Jurkat, Clone E6-1 (cell line): Measurements from ENCODE around the gene ASIP. TPM values are rescaled to one million over a fixed set of nuclear protein-coding genes. Genes with fewer than 3 reads are reported as not detected.
"Not testable (repeated sequence)": the region's sequence is repeated elsewhere in the genome, so short reads cannot be mapped to it uniquely, and the experiment has no call there.

Experiments used
- DNase-seq: peaks from one replicate; pipeline ENCODE4 v3.0.0-alpha.2; 2011; ENCODE audit warnings: low read depth, low spot score
- H3K4me3 ChIP-seq: 2 replicates; pipeline ENCODE4 v1.5.1; 2011; ENCODE audit warnings: mild to moderate bottlenecking, low read length, control low read depth, moderate library complexity
- polyA plus RNA-seq: library from polyadenylated mRNA; unstranded; fragments of >200 nt; gene quantifications from one replicate; pipeline ENCODE4 v1.2.1, GENCODE V29; 2012; ENCODE audit warnings: missing spikeins; ENCODE audit not compliant: insufficient read length, insufficient read depth

ASIP gene, protein sequence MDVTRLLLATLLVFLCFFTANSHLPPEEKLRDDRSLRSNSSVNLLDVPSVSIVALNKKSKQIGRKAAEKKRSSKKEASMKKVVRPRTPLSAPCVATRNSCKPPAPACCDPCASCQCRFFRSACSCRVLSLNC
- polyA plus RNA-seq = not detected

- DNase-seq = peak; percentile 76
- H3K4me3 ChIP-seq = no peak within 1 kb of the TSS
These were observed at the start of gene ASIP for GRCh38 chr20:34240693-34241615. ASIP (plus strand) TSS chr20:34241423; CDS start chr20:34260375, 18,952 bp downstream.

DNA sequence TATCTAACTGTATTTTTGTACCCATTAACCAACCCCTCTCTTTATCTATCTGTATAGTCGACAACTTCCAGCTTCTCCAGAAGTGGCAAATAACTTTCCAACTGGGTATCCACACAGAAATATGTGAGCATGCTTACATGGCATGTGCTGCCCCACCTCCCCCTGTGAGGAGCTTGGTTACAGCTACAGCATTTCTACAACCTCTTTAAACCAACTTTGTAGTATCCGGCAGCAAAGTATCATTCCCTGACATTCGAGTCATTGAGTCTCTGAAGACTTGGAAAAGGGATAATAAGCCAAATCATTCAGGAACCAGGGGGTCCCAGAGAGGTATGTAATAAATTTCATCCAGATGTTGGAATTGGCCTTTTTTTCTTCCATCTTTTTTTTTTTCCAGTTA is 48.2 kb upstream of the ASIP start:
- no peak for DNase-seq
- no peak overlapping the region for H3K4me3 ChIP-seq

DNA sequence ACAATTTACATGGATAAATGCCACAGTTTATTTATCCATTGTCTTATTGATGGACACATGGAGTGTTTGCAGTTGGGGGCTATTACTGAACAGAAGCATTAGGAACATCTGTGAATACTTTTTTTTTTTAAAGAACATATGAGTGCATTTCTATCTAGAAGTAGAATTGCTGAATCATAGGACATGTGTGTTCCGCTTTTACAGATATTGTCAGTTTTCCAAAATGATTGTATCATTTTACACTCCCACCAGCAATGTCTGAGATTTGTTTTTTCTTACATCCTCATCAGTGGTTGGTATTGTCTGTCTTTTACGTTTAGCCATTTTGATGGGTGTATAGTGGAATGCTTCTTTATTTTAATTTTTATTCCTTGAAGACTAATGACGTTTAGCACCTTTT is 42.0 kb upstream of the ASIP start:
- H3K4me3 ChIP-seq = no peak overlapping the region
- no peak for DNase-seq

- DNase-seq = no peak
- H3K4me3 ChIP-seq = no peak overlapping the region
These were observed 41.2 kb upstream of the ASIP start for GRCh38 chr20:34200023-34200422.

DNA sequence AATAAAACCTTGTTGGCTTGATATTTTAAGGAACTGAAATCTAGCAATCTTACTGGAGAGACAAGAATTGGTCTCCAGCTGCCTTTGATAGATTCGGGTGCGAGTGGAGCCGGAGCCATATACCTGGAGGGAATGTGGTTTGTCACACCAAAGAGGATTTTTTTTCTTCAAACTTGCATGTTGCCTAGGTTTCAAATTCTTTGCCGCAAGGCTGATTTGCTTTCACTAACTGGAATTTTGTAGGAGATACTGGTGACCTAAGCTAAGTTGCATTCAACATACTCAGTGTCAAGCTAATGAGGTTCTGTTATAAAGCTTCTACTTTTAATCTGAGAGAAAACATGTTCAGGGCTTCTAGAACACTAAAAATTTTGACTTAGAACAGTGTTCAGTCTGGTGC is 39.7 kb upstream of the ASIP start:
- DNase-seq = no peak

DNA sequence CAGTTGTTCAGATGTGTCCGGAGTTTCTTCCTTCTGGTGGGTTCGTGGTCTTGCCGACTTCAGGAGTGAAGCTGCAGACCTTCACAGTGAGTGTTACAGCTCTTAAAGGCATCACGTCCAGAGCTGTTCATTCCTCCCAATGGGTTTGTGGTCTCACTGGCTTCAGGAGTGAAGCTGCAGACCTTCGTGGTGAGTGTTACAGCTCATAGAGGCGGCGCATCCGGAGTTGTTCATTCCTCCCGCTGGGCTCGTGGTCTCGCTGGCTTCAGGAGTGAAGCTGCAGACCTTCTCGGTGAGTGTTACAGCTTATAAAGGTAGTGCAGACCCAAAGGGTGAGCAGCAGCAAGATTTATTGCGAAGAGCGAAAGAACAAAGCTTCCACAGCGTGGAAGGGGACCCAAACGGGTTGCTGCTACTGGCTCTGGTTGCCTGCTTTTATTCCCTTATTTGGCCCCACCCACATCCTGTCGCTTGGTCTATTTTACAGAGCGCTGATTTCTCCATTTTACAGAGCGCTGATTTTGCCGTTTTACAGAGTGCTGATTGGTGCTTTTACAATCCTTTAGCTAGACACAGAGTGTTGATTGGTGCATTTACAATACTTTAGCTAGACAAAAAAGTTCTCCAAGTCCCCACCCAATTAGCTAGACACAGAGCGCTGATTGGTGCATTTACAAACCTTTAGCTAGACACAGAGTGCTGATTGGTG is 35.9 kb upstream of the ASIP start:
- DNase-seq, H3K4me3 ChIP-seq: not testable (repeated sequence)

More for the DNA sequence above, 39.7 kb upstream of the ASIP start:
- H3K4me3 ChIP-seq = no peak overlapping the region

DNA sequence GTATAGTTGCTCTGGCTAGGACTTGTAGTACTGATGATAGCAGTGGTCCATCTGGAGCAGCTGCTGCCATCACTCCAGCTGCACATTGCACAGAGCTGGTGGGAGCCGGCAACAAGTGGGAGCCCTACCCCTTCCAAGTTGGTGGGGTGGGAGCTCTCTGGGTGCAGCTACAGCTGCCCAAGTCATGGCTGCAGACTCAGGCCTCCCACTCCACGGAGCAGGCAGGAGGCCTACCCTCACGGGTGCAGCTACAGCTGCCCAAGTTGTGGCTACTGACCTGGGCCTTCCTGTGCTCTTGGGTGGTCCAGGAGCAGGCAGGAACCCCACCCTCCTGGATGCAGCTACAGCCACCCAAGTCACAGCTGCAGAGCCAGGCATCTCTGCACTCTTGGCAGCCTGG is 32.1 kb upstream of the ASIP start:
- no peak for DNase-seq
- H3K4me3 ChIP-seq = no peak overlapping the region

DNA sequence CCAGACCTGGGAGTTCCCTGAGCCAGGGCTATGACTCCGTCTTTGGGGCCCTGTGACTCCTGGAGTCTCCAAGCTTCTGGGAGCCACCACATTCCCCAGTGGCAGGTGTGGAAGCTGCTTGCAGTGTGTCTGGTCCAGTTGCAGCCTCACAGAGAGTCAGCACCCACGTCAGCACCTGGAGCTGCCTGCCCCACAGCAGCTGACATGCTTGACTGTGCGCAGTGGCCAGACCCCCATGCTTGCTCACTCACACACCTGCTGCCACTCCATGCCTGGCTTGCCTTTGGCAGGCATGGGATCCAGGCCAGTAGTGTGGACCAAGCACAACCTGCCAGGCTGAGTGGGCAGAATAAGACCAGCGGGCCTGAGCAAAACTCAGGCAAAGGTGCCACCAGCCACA is 31.0 kb upstream of the ASIP start:
- no peak overlapping the region for H3K4me3 ChIP-seq
- DNase-seq = no peak

DNA sequence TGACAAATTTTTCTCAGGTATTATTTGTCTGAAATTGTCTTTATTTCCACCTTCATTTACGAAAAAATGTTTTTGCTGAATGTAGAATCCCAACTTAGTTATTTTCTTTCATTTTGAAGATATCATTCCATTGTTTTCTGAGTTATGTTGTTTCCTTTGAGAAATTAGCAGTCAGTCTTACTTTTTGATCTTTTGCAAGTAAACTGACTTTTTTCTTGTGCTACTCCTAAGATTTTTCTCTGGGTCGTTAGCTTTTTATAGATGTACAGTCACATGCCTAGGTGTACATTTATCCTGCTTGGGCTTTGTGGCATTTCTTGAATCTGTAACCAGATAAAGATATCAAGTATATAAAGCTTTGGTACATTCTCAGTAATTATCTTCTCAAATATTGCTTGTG is 29.6 kb upstream of the ASIP start:
- no peak overlapping the region for H3K4me3 ChIP-seq
- no peak for DNase-seq

- no peak overlapping the region for H3K4me3 ChIP-seq
- no peak for DNase-seq
These were observed 28.0 kb upstream of the ASIP start for GRCh38 chr20:34213213-34213612.

- no peak for DNase-seq
These were observed 25.4 kb upstream of the ASIP start for GRCh38 chr20:34215711-34216381.

DNA sequence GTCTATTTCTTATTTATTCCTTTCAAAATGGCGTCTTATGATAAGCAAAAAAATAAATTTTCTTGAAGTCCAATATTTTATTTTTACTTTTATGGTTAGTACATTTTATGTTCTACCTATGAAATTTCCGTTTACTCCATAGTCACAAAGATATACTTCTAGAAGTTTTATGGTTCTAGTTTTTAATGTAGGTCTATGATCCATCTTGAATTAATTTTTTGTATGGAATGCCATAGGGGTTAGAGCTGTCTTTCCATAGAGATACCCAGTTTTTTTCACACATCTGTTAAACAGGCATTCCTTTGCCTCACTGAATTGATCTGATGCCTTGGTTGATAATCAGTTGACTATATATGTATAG is 24.9 kb upstream of the ASIP start:
- H3K4me3 ChIP-seq = no peak overlapping the region
- no peak for DNase-seq

More at GRCh38 chr20:34215711-34216381, 25.4 kb upstream of the ASIP start:
- H3K4me3 ChIP-seq = no peak overlapping the region

- DNase-seq = no peak
- H3K4me3 ChIP-seq = no peak overlapping the region
These were observed 20.7 kb upstream of the ASIP start for GRCh38 chr20:34220561-34220960.

DNA sequence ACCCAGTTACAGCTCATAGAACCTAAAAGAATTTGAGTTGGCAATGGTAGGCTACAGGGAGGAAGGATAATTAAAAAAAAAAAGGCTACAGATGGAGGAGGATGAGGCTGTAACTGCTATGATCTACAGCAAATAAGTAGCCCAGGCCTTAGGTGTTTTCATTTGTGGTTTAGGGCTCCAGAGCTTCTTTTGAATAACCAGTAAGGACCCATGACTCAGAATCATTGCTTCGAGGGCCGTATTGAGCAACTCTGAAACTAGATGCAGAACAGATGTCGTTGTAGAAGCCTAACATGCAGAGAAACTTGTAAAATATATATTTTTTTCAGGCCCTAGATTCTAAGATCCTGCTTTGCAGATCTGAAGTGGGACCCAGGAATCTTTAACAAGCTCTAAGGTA is 19.0 kb upstream of the ASIP start:
- H3K4me3 ChIP-seq = no peak overlapping the region
- no peak for DNase-seq

GRCh38 chr20:34224251-34224650 is 17.0 kb upstream of the ASIP start:
- H3K4me3 ChIP-seq, DNase-seq: not testable (repeated sequence)

GRCh38 chr20:34231634-34232033 is 9.6 kb upstream of the ASIP start:
- no peak overlapping the region for H3K4me3 ChIP-seq
- DNase-seq = no peak

GRCh38 chr20:34232494-34233087 is 8.6 kb upstream of the ASIP start:
- no peak for DNase-seq
- H3K4me3 ChIP-seq = no peak overlapping the region

DNA sequence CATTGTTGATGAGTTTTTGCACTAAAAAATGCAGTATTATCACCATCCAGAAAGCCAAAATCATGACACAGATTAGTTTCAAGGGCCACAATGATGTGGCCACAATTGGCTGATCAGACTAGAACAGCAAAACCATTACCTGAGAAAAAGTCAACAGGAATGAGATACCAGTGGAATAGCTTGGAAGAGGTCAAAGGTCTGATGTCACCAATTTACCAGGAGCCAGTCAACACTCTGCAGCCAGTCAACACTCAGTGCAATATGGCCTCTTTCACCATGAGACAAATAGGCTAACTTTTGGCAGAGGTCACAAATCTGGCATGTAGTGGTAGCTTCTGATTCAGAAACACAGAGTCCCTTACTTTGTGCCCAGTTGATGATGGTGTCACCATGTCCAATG is 7.5 kb upstream of the ASIP start:
- no peak overlapping the region for H3K4me3 ChIP-seq
- no peak for DNase-seq

DNA sequence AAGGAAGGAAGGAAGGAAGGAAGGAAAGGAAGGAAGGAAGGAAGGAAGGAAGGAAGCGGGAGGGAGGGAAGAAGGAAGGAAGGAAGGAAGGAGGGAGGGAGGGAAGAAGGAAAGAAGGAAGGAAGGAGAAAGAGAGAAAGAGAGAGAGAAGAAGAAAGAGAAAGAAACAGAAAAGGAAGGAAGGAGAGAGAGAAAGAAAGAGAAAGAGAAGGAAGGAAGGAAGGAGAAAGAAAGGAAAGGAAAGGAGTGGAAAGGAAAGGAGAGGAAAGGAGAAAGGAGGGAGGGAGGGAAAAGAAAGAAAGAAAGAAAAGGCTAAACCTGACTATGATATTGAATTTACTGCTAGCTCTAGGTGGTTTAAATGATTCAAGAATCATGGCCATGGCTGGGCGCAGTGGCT is 5.3 kb upstream of the ASIP start:
- no peak overlapping the region for H3K4me3 ChIP-seq

More for the DNA sequence above, 5.3 kb upstream of the ASIP start:
- no peak for DNase-seq
